Measurements from ENCODE around the gene FUCA2. TPM values are rescaled to one million over a fixed set of nuclear protein-coding genes. Genes with fewer than 3 reads are reported as not detected.

FUCA2 gene
- polyA plus RNA-seq, 1 of the 3 experiments (the other 2 are of a cell fraction): 37.6 TPM

- H2AFZ ChIP-seq (ENCODE audit: low read depth): no peak overlapping the region
- H3K27ac ChIP-seq (ENCODE audit: low read depth in 2 of 2, low read length in 1 of 2): no peak overlapping the region
- H3K79me2 ChIP-seq (ENCODE audit: insufficient read depth): no peaks in the 10 kb centered on the region
- H3K4me1 ChIP-seq (ENCODE audit: control insufficient read depth in 1 of 2, insufficient read depth in 2 of 2, low read depth in 1 of 2, low read length in 1 of 2): no peaks in the 10 kb centered on the region
- ChIA-PET CTCF (no interaction called here), POLR2A (no interaction called here)
- H4K20me1 ChIP-seq (ENCODE audit: insufficient read depth): no peaks in the 10 kb centered on the region
- no peak overlapping the region for H3K4me2 ChIP-seq
- peaks cover 3% of the 10 kb centered on the region for H3F3A ChIP-seq (replicated peaks; ENCODE audit: insufficient read depth)
- no peaks in the 10 kb centered on the region for H3K9me2 ChIP-seq
- TF ChIP-seq MXI1 (IDR thresholded peaks at IDR 0.05; ENCODE audit: low read depth, low read length) (no peak), EZH2phosphoT487 (IDR thresholded peaks at IDR 0.05; ENCODE audit: borderline replicate concordance, low read depth) (no peak), EP300 (IDR thresholded peaks at IDR 0.05; ENCODE audit: borderline replicate concordance in 1 of 2, low read depth in 1 of 2, low read length in 1 of 2) (no peak)
- no peak for DNase-seq
- no peak overlapping the region for H3K9ac ChIP-seq
- H3K27me3 ChIP-seq (ENCODE audit: insufficient read depth): no peaks in the 10 kb centered on the region
- 93% methylated on average over 2 of the region's 2 CpGs for WGBS (ENCODE audit: low lambda C conversion rate)
- H3K36me3 ChIP-seq (replicated peaks in 1 of 2; ENCODE audit: control insufficient read depth in 1 of 2, insufficient read depth in 2 of 2, low read length in 1 of 2): peaks cover 2 to 6% of the 10 kb centered on the region in 2 experiments
- no peaks in the 10 kb centered on the region for H3K9me3 ChIP-seq
- H3K4me3 ChIP-seq (ENCODE audit: low read depth in 2 of 2, low read length in 1 of 2): no peak overlapping the region
Measured at GRCh38 chr6:143485967-143486366, 25.6 kb downstream of the FUCA2 start.

DNA sequence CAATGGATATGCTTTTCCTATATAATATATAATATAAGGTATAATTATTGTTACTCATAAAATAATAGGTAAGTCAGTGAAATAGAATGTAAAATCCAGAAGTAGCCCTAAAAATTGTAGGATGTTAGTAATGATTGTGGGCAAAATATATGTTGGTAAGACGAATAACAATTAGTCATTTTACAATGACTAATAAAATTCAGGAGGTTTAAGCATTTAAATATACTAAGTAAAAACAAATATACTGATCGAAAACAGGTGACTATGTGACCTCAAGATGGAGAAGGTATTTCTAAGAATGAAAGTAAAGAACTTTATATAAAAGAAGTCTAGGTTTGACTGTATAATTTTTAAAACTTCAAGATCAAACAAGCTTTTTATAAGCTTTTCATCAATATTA, 28.9 kb downstream of the FUCA2 start:
- DNase-seq: no peak
- Histone ChIP-seq H3K9ac (no peak overlapping the region), H3K4me1 (ENCODE audit: control insufficient read depth in 1 of 2, insufficient read depth in 2 of 2, low read depth in 1 of 2, low read length in 1 of 2) (no peaks in the 10 kb centered on the region), H3K4me2 (no peak overlapping the region), H3K36me3 (replicated peaks in 1 of 2; ENCODE audit: control insufficient read depth in 1 of 2, insufficient read depth in 2 of 2, low read length in 1 of 2) (peaks cover 16 to 18% of the 10 kb centered on the region in 2 experiments), H2AFZ (ENCODE audit: low read depth) (no peak overlapping the region), H3K27me3 (ENCODE audit: insufficient read depth) (no peaks in the 10 kb centered on the region), H3K27ac (ENCODE audit: low read depth in 2 of 2, low read length in 1 of 2) (no peak overlapping the region), H3K79me2 (ENCODE audit: insufficient read depth) (no peaks in the 10 kb centered on the region), H3F3A (replicated peaks; ENCODE audit: insufficient read depth) (no peaks in the 10 kb centered on the region), H3K9me3 (no peaks in the 10 kb centered on the region), H3K9me2 (no peaks in the 10 kb centered on the region), H4K20me1 (ENCODE audit: insufficient read depth) (no peaks in the 10 kb centered on the region), H3K4me3 (ENCODE audit: low read depth in 2 of 2, low read length in 1 of 2) (no peak overlapping the region)
- WGBS (ENCODE audit: low lambda C conversion rate): 68% methylated on average over 2 of the region's 2 CpGs
- TF ChIP-seq JUND (IDR thresholded peaks at IDR 0.05) (no peak), PBX3 (IDR thresholded peaks at IDR 0.05) (no peak), MXI1 (IDR thresholded peaks at IDR 0.05; ENCODE audit: low read depth, low read length) (no peak), EZH2phosphoT487 (IDR thresholded peaks at IDR 0.05; ENCODE audit: borderline replicate concordance, low read depth) (no peak), FOSL2 (IDR thresholded peaks at IDR 0.05; ENCODE audit: borderline replicate concordance, low read depth) (no peak), NFIC (IDR thresholded peaks at IDR 0.05; ENCODE audit: borderline replicate concordance) (no peak), ELF1 (IDR thresholded peaks at IDR 0.05) (no peak), MEF2A (IDR thresholded peaks at IDR 0.05; ENCODE audit: borderline replicate concordance, low read depth) (no peak), GATA2 (CRISPR knock-in tag; IDR thresholded peaks at IDR 0.05) (no peak), RXRA (IDR thresholded peaks at IDR 0.05; ENCODE audit: borderline replicate concordance, low read depth) (no peak), RAD21 (IDR thresholded peaks at IDR 0.05; ENCODE audit: low read length) (no peak), YY1 (IDR thresholded peaks at IDR 0.05; ENCODE audit: low read depth) (no peak), POLR2AphosphoS5 (IDR thresholded peaks at IDR 0.05; ENCODE audit: low read depth, low read length) (no peak), SMC3 (IDR thresholded peaks at IDR 0.05; ENCODE audit: low read depth, low read length) (no peak), TEAD4 (IDR thresholded peaks at IDR 0.05; ENCODE audit: borderline replicate concordance, insufficient read depth) (no peak), GABPA (IDR thresholded peaks at IDR 0.05; ENCODE audit: low read depth) (no peak)
- TF ChIP-seq, protein P1, sequence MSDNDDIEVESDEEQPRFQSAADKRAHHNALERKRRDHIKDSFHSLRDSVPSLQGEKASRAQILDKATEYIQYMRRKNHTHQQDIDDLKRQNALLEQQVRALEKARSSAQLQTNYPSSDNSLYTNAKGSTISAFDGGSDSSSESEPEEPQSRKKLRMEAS (IDR thresholded peaks at IDR 0.05; ENCODE audit: low read depth): no peak
- ChIA-PET POLR2A (no interaction called here), CTCF (no interaction called here)

Data from SK-N-SH (cell line).